Measurements from ENCODE around the gene SETD1B.

The SETD1B gene

DNA sequence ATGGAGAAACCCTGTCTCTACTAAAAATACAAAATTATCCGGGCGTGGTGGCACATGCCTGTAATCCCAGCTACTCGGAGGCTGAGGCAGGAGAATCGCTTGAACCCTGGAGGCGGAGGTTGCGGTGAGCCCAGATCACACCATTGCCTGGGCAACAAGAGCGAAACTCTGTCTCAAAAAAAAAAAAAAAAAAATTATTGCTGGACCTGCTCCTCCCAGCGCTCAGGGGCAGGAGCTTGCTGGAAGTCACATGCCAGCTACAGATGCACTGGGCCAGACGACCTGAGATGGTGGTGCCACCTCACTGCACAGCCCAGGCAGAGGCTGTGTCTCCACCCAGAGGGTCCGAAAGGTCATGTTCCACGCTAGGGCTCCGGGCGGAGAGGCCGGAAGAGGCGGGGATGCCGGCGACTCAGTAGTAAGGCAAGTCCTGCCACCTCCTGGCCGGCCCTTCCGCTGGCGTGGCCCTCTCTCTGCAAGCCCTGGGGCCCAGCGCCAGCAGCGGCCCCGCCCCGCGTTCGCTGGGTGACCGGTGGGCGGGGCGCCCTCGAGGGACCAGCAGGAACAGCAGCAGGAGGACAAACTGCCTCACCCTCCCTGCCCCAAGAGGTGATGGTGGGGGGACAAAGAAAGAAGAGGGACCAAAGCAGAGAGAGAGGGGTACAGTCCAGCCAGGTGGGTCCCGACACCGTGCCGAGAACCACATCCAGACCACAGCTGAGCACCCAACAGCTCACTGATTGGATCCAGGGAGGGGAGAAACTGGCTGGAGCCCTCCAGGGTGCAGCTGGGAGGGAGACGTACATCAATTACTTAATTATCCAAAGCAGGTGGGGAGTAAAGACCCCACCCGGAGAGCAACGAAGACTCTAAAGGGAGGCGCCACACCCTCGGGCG, 6.7 kb upstream of the SETD1B start:
- DNase-seq: no peak

GRCh38 chr12:121797937-121798786, 5.6 kb upstream of the SETD1B start:
- no peak for DNase-seq

GRCh38 chr12:121798787-121799155, 5.0 kb upstream of the SETD1B start:
- DNase-seq: no peak

GRCh38 chr12:121799156-121799841, 4.5 kb upstream of the SETD1B start:
- peak; percentile 66 to 77 for DNase-seq

DNA sequence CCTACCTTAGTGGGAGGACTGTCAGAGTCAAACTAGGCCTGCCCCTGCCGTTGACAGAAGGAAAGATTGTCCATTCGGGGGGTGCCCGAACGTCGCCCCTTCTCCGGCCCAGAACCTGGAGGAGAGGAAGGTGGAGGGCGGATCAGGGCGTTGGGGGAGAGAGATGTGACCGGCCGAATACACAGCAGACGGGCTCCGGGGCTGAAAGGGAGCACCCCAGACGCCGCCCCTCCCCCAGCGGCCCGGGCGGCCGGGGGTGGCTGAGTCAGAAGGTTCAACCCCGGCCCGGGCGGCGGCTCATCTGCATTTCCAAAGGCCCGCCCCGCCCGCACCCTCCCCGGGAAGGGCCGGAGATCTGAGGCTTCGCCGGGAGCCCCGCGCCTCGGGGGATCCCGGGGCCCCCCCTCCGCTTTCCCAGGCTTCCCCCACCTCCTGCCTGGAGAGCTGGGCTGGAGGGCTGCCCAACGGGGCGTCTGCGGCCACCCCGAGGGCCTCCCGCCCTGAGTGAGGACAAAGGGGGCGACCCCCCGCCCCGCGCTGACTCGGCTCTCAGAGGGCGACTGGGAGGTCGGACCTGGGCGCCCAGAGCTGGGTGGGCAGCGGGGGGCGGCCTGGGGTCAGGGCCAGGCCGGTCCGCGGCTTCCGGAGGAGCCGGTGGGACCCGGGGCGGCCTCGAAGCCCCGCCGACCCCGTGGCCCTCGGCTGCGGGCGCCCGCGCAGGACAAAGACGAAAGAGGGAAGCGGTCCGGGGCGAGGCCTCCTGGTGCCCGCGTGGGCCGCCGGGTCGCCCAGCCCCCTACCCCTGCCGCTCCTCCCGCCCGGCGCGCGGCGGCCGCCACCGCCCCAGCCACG, 3.7 kb upstream of the SETD1B start:
- peak; percentile 84 to 86 for DNase-seq

GRCh38 chr12:121800694-121801594, 2.9 kb upstream of the SETD1B start:
- peak; percentile 67 to 74 for DNase-seq

DNA sequence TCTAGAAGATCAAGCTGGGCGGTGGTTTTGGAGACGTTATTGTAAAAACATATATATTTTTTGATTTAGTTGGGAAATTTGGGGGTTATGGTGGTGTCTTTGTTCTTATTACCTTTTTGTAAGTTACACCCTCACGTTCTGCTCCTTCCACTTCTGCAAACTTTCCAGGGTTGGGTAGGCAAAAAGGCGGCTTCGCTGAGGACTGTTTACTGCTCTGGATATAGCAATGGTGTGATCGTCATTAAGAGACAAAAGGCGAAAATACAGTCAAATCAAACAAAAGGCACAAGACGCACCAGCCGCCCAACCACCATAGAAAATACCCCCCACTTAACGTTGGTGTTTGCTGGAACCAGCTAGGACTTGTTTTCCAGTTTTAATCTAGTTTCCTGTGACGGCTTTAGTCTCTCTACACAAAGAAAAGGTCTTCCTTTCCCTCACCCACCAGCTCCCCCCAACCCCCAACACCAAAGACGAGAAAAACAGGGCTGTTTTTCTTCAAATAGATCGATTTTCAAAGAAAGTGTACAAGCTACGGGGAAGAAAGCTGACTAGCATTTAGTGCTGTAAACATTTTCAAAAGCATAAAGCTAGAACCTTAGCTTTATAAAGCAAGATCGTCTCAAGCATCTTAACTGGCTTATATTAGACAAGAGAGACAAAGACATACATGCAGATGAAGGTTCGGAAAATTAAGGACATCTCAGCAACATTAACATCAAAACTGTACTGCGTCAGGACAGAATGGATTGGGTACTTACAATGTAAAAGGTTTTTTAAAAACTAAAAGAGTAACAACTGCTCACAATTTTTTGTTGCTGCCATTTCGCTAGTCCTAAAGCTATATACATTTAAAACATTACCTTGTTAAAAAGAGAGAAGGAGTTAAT, 2.0 kb upstream of the SETD1B start:
- peak in 1 of 2 experiments; percentile 49 for DNase-seq

DNA sequence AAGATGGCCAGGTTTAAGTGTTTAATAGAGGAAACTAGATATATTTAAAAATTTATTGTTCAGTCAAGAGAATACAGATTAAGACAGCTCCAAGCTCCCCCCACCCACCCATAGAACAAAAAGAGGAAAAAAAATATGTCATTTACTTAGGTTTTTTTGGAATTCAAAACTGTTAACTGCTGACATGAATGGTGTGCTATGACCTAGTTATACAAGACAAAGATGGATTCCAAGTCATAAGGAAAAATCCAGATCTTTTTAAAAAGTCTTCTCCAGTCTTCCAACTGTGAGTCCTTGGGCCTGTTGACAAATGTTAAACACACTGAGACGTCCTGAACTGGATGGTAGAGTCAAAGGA, 1.3 kb upstream of the SETD1B start:
- DNase-seq: no peak

DNA sequence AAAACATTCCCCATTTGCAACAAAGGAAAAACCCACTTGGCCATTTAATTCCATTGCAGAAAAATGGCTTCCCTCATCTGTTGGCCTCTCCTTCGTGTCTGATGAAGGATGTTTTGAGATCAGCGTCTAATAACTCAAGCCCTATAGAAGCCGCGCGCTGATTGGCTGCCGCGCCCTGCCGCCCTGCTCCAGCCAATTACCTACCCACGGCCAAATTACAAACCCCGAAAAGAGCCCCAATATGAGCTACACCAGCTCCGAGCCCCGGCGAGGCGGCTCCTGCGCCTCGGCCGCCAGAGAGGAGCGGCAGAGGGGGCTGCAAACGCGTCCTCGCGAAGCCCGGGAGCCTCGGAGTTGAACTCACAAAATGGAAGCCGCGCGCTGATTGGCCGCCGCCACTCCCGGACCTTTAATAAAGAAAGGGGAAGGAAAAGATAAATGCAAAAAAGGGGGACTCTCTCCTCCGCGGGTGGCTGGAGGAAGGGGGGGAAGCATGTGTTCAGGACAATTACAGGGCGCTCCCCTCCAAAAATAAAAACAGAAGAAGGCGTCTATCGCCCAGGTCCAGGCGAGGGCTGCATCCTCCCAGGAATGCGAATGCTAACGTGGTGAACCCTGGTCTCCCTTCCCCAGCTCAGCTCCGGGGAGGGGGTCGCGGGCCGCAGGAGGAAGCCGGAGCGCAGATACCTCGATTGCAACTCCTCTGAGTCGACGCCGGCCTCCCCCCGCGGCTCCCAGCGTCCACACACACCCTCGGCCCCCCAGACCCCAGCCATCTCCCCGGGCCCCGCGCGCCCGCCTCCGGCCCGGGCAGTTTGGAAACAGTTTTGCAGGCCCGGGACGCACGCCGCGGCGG, 738 bp upstream of the SETD1B start:
- peak; percentile 86 to 90 for DNase-seq

DNA sequence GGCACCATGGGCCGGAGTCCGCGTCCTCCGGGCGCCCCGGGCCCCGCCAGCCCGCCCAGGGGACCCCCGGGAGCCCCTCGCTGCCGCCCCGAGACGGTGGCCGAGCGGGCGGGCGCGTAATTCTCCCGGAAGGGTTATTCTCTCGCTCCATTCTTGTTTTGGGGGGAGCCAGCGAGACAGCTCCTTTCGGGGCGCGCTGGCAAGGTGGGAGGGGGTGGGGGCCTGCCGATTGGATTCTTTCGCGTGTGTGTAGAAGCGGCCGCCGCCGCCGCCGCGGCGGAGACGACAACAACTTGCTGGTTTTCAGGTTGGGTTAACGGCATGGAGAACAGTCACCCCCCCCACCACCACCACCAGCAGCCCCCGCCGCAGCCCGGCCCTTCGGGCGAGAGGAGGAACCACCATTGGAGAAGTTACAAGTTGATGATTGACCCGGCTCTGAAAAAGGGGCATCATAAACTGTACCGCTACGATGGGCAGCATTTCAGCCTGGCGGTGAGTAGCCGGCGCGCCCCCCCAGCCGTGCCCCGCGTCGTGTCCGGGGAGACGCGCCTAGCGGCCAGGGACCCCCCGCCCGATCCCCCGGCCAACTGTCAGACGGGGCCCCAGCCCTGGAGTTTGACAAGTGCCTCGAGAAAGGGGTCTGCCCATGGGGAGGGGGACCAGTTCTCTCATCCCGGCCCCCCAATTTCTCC, 755 bp downstream of the SETD1B start:
- DNase-seq: peak; percentile 54 to 56

DNA sequence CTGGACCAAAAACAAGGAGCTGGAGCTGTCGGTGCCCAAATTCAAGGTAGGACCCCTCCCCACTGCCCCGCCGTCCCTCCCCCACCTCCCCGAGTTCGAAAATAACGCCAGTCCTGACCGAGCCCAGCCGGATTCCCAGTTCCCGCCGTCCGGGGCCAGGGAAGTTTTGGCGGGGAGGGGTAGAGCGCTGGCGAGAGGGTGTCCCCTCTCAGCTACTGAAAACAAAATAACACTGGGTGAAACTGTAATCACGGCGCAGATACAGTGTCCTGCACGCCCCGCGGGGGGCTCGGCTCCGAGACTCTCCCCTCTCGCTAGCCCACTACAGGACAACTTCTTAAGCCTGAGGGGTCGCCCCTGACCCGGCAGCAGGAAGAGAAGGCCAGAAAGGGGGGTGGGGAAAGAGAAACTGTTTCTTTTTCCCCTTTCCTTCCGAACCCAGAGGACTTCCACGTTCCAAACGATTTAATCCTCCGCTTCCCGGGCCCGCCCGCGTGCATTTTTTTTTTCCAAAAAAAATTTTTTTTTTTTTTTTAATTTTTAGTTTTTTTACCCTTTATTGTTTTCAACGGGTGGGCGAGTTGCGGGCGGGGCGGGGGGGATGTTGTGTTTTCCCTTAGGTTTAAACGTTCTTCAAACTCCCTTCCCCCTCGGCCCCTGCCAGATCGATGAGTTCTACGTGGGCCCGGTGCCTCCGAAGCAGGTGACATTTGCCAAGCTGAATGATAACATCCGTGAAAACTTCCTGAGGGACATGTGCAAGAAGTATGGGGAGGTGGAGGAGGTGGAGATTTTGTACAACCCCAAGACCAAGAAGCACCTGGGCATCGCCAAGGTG, 1.6 kb downstream of the SETD1B start:
- DNase-seq: peak in 1 of 2 experiments; percentile 31

DNA sequence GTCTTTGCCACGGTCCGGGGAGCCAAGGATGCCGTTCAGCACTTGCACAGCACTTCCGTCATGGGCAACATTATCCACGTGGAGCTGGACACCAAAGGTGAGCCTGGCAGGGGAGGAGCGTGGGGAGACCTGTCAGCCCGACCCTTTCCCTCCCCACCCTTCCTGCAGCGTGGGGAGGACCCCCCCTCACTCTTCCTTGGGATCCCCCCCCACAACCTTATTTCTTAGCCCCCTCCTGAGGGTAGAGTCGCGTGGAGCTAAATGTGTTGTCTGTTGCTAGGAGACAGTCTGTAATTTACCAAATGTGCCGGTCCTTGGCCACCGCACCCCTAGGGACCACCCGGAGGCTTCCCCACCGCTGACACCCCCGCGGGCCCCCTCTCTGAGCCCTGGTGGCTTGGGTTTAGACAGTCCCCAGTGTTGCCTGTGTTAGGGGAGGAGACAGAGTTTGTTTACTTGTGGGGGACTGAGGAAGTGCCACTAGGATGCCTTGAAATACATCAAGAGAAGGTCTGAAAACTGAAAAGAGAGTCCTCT, 2.3 kb downstream of the SETD1B start:
- peak in 1 of 2 experiments; percentile 34 for DNase-seq

DNA sequence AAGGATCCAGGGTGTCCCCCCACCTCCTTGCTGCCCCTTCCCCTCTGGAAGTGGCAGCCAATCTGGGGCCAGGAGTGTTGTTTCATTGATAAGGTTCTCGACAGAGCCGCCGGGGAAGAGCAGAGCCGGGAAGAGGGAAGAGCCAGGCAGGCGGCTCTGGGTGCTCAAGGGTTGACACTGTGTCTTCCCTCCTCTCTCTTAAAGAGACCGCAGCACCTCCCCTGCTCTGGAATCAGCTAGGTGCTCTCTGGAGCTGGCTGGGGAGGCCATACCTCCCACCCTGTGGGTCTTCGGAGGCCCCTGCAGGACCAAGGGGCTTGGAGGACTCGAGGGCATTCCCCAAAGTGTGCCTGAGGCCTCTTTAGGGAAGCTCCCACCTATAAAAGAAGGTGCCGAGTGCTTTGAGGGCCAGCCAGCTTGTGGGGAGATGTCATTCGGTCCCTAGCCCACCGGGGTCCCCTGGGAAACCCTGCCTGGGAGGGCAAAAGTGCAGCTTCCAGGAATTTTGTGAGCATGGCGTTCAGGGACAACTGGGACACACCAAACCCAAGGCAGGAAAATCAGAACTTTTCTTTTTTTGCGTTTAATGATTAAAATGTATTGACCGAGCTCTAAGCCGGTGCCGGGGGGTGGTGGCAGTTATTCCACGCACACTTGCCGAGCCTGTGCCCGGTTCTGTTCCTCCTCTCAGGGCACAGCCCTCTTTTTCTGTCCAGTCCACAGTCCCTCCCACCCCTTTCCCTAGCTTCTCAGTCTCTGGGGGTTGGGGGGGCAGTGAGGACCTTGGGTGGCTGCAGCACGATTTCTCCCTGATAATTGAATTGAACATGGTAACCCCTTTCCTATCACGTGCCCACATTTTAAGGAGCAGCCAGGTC, 3.0 kb downstream of the SETD1B start:
- no peak for DNase-seq

DNA sequence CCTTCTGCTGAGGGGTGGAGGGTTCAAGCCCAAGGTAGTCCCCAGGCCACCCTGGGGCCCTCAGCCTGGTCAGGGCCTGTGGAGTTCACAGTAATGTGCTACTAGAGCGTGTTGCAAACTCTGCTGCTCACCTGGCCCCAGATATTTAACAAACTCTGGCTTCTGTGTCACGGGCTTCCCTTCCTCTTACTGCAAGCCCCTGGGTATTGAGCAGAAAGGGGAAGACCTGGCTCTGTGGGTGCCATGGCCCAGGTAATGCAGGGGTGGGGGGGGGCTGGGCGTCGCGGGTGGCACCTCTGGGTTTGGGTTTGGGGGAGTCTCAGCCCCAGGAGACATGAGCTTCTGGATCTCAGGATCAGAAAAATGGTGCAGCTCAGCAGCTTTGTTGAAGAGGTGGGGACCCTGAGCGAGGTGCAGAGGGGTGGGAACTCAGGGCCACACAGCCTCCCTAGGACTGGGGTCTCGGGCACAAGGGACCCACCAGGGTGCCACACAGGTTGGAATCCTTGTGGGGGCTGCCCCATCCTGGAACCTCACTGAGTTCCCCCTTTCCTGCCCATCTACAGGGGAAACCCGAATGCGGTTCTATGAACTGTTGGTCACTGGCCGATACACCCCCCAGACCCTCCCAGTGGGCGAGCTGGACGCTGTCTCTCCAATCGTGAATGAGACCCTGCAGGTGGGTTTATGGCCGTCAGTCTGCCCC, 4.0 kb downstream of the SETD1B start:
- DNase-seq: no peak

DNA sequence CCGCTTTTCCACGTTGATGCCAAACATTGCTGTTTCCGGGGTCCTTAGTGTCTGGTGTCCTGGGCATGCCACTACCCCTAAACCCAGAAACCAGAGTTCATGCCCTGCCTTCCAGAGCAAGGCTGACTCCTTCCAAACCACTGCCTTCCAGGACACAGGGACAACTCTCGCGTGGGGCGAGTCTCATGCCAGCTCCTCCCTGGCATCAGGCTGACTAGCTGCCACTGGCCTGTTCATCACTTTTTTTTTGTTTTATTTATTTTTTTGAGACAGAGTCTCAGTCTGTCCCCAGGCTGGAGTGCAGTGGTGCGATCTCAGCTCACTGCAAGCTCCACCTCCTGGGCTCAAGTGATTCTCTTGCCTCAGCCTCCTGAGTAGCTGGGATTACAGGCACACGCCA, 4.8 kb downstream of the SETD1B start:
- no peak for DNase-seq

DNA sequence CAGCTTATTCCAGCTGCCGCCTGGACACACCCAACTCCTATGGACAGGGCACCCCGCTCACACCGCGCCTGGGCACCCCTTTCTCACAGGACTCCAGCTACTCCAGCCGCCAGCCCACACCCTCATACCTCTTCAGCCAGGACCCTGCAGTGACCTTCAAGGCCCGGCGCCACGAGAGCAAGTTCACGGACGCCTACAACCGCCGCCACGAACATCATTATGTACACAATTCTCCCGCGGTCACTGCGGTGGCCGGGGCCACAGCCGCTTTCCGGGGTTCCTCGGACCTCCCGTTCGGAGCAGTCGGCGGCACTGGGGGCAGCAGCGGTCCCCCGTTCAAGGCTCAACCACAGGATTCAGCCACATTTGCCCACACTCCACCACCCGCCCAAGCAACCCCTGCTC, 5.9 kb downstream of the SETD1B start:
- DNase-seq: no peak
